Measurements from ENCODE around the gene ANKRD39.

Gene ANKRD39

GRCh38 chr2:96839875-96840850 is 17.7 kb downstream of the ANKRD39 start:
- no peak overlapping the region for H3K4me3 ChIP-seq (ENCODE audit: low read length)
- TF ChIP-seq ZNF274 (IDR thresholded peaks at IDR 0.05; ENCODE audit: low read depth, low read length): no peak

- H3K4me3 ChIP-seq (ENCODE audit: low read length): no peak overlapping the region
- TF ChIP-seq ZNF274 (IDR thresholded peaks at IDR 0.05; ENCODE audit: low read depth, low read length): no peak
Observed at GRCh38 chr2:96839293-96839874, 18.4 kb downstream of the ANKRD39 start.

DNA sequence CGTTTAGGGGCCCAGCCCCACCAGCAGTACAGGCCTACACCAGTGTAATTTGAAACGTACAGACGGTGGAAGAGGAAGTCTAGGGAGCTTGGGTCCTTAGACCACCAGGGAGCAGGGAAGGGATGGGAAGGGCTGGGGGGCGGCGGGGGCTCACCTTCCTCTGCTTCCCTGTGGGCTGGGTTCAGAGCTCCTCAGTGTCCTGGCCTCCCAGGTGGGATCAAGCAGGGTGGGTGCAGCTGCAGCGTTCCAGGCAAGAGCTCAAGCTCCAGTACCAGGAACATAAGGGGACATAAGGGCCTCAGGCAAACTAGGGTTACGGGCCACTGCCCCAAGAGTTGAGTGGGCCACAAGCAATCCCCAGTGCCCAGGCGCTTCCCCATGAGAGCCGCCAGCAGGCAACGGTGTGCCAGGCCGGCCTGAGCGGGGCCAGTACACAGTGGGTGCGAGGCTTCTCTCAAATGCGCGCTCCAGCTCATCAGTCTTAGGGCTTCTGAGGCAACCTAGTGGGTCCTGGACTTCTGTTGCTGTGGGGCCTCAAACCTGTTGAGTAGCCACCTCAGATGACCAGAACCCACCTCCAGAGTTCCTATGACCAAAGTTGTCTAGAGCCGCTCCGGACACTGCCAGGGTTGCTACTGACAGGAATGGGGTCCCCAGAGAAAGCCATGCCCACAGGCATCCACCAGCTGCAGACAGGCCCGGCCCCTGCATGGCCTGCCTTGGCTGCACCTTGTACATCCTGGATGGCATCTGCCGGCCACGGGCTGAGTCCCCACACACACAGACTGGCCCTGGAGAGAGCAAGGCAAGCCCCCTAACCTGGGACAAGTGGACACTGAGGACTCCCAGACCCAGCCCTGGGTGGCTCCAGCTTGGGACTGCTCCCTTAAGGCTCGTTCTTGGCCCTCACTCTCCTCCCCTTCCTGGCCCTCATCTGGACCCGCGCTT is 19.2 kb downstream of the ANKRD39 start:
- TF ChIP-seq ZNF274 (IDR thresholded peaks at IDR 0.05; ENCODE audit: low read depth, low read length): no peak
- H3K4me3 ChIP-seq (ENCODE audit: low read length): no peak overlapping the region

DNA sequence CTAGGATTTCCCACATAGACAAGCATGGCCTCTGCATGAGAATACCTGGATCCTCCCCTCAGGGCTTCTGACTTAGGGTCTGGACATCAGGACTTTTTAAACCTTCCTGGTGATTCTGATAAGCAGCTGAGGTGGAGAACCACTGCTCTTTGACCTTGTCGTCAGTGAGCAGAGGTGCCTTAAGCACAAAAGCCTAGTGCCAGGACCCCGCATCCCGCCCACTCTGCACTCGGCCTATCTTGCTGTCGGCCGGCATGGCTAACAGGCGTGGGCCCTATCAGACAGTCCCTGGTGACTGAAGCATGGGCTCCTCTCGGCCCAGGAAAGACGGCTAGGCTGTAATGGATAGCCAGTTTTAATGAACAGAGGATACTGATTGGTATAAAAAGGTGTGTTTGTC is 20.2 kb downstream of the ANKRD39 start:
- no peak overlapping the region for H3K4me3 ChIP-seq (ENCODE audit: low read length)
- no peak for TF ChIP-seq ZNF274 (IDR thresholded peaks at IDR 0.05; ENCODE audit: low read depth, low read length)

- no peak for TF ChIP-seq ZNF274 (IDR thresholded peaks at IDR 0.05; ENCODE audit: low read depth, low read length)
- no peak overlapping the region for H3K4me3 ChIP-seq (ENCODE audit: low read length)
Observed at GRCh38 chr2:96835830-96836229, 22.0 kb downstream of the ANKRD39 start.

GRCh38 chr2:96832754-96833507 is 24.9 kb downstream of the ANKRD39 start:
- no peak for TF ChIP-seq ZNF274 (IDR thresholded peaks at IDR 0.05; ENCODE audit: low read depth, low read length)
- H3K4me3 ChIP-seq (ENCODE audit: low read length): no peak overlapping the region

- TF ChIP-seq ZNF274 (IDR thresholded peaks at IDR 0.05; ENCODE audit: low read depth, low read length): no peak
- no peak overlapping the region for H3K4me3 ChIP-seq (ENCODE audit: low read length)
Observed at GRCh38 chr2:96832408-96832753, 25.4 kb downstream of the ANKRD39 start.

DNA sequence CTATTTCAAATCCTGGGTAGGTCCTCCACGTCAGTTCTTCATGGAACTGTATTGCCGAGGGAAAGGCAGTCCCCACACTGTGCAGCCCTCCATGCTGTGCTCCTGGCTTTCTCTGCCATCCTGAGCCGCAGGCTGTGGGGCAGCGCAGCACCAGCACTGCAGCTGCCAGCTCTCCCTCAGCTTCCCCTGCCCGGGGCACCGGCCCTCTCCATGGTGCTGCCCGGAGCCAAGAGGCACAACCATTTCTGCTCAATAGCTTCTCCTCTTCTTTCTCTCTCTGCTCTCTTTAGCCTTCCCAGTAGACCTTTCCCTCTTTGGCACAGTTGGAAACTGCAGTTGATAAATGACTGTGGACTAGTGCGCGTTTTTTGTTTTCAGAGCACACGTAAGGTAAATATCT is 26.1 kb downstream of the ANKRD39 start:
- TF ChIP-seq ZNF274 (IDR thresholded peaks at IDR 0.05; ENCODE audit: low read depth, low read length): no peak

GRCh38 chr2:96830044-96830562 is 27.7 kb downstream of the ANKRD39 start:
- H3K4me3 ChIP-seq (ENCODE audit: low read length): no peak overlapping the region
- TF ChIP-seq ZNF274 (IDR thresholded peaks at IDR 0.05; ENCODE audit: low read depth, low read length): no peak

More for the DNA sequence above, 26.1 kb downstream of the ANKRD39 start:
- H3K4me3 ChIP-seq (ENCODE audit: low read length): no peak overlapping the region

DNA sequence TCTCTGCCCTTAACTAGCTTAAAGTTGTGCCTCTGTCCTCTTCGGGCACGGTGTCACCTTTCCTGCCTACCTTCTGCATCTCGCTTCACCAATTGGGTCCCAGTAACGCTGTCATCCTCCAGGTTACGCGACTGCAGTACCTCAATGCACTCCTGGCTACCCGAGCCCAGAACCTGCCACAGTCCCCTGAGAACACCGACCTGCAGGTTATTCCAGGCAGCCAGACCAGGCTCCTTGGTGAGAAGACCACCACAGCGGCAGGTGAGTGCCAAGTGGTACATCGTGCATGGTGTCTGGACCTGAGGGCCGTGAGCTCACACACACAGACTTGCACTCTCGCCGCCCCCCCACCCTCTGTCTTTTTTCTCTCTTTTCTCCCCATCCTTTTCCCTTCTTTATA is 28.9 kb downstream of the ANKRD39 start:
- no peak for TF ChIP-seq ZNF274 (IDR thresholded peaks at IDR 0.05; ENCODE audit: low read depth, low read length)

DNA sequence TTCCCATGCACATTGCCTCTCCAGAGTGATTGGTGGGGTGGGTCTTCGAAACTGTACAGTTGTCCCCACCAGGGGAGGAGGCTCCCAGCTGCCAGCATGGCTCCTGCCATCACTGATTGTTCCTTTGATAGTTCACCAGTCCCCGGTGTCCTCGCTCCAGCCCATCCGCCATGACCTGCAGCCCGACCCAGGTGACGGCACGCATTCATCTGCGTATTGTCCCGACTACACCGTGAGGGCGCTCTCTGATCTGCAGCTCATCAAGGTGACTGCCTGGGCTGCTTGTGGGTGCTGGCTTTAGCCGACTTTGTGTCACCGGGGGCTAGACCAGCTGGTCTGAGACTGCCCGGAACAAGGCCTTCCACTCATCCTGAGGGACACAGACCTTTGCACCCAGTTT is 29.4 kb downstream of the ANKRD39 start:
- TF ChIP-seq ZNF274 (IDR thresholded peaks at IDR 0.05; ENCODE audit: low read depth, low read length): no peak
- no peak overlapping the region for H3K4me3 ChIP-seq (ENCODE audit: low read length)

More for the DNA sequence above, 28.9 kb downstream of the ANKRD39 start:
- no peak overlapping the region for H3K4me3 ChIP-seq (ENCODE audit: low read length)

GRCh38 chr2:96826546-96827278 is 31.1 kb downstream of the ANKRD39 start:
- no peak for TF ChIP-seq ZNF274 (IDR thresholded peaks at IDR 0.05; ENCODE audit: low read depth, low read length)
- no peak overlapping the region for H3K4me3 ChIP-seq (ENCODE audit: low read length)

DNA sequence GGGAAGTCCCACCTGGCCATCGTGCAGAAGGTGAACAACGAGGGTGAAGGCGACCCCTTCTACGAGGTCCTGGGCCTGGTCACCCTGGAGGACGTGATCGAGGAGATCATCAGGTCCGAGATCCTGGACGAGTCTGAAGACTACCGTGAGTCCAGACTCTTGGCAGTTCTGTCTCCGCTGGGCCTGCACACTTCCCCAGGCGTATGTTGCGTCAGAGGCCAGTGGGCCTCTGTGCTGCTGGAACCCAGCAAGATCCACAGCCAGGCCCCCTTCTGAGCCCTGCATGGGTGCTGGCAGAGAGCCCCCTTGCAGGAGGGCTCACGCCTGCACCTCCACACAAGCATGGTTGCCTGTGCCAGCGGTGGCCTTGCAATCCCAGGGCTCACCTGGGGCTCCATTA is 32.8 kb downstream of the ANKRD39 start:
- TF ChIP-seq ZNF274 (IDR thresholded peaks at IDR 0.05; ENCODE audit: low read depth, low read length): no peak

More for the DNA sequence above, 32.8 kb downstream of the ANKRD39 start:
- no peak overlapping the region for H3K4me3 ChIP-seq (ENCODE audit: low read length)
